IMR-90 (cell line): Measurements from ENCODE around the gene POU2F1. TPM values are rescaled to one million over a fixed set of nuclear protein-coding genes. Genes with fewer than 3 reads are reported as not detected.

ENCODE experiments used
- ATAC-seq: fragments of 200-7000 bp; cut with Tn5 transposase; 2 replicates; pipeline ENCODE4 v1.9.1; 2020; ENCODE audit warnings: low read depth, mild to moderate bottlenecking, moderate library complexity
- BruUV-seq: library from RNA; stranded (reverse); fragments of 400-500 nt; replicated peaks from 2 replicates; lab custom pipeline; 2021; lab: Mats Ljungman, UMichigan
- CTCF ChIA-PET: fragments of 300-600 bp; formaldehyde crosslinking; extraction: SDS; loops from one replicate; lab custom pipeline; 2021; ENCODE audit warnings: antibody characterized with exemption; lab: Yijun Ruan, JAX
- POLR2A ChIA-PET: fragments of 300-600 bp; sonication (Branson Sonifier 250); formaldehyde crosslinking; loops from one replicate; lab custom pipeline; 2022; ENCODE audit warnings: antibody characterized with exemption; ENCODE audit not compliant: unreplicated experiment; lab: Charles Lee
- DNase-seq: peaks from one replicate; pipeline ENCODE4 v3.0.0; 2013
- H2AFZ ChIP-seq: replicated peaks from 2 replicates; pipeline ENCODE3; 2013; ENCODE audit warnings: low read length, mild to moderate bottlenecking; ENCODE audit not compliant: poor library complexity
- H2AK5ac ChIP-seq: 2 replicates; pipeline ENCODE4 v1.6.1; 2013; ENCODE audit warnings: low read depth, low read length, inconsistent platforms
- H2AK9ac ChIP-seq: replicated peaks from 2 replicates; pipeline ENCODE3; 2013; ENCODE audit warnings: mild to moderate bottlenecking, low read depth, low read length, moderate library complexity; ENCODE audit not compliant: poor library complexity
- H2BK120ac ChIP-seq: 2 replicates; pipeline ENCODE4 v1.6.1; 2013; ENCODE audit warnings: low read depth, low read length, inconsistent platforms
- H2BK15ac ChIP-seq: 3 replicates; pipeline ENCODE4 v1.6.1; 2013; ENCODE audit warnings: low read depth, low read length, inconsistent platforms
- H2BK20ac ChIP-seq: 2 replicates; pipeline ENCODE4 v1.6.1; 2013; ENCODE audit warnings: low read depth, mild to moderate bottlenecking, inconsistent platforms, low read length, moderate library complexity
- H2BK5ac ChIP-seq: 2 replicates; pipeline ENCODE4 v1.6.1; 2013; ENCODE audit warnings: mild to moderate bottlenecking, low read depth, low read length, inconsistent platforms; ENCODE audit not compliant: poor library complexity, severe bottlenecking
- H3K14ac ChIP-seq: replicated peaks from 2 replicates; pipeline ENCODE4 v1.6.1; 2013; ENCODE audit warnings: low read depth, low read length, inconsistent platforms
- H3K18ac ChIP-seq: 2 replicates; pipeline ENCODE4 v1.6.1; 2013; ENCODE audit warnings: low read depth, low read length, control low read depth
- H3K23ac ChIP-seq: 2 replicates; pipeline ENCODE4 v1.6.1; 2013; ENCODE audit warnings: low read depth, low read length, inconsistent platforms
- H3K27ac ChIP-seq: 2 replicates; pipeline ENCODE4 v1.5.1; 2013; ENCODE audit warnings: mild to moderate bottlenecking, control low read depth, low read length; ENCODE audit not compliant: insufficient read depth
- H3K27me3 ChIP-seq: 2 replicates; pipeline ENCODE4 v1.6.1; 2013; ENCODE audit warnings: low read length; ENCODE audit not compliant: control insufficient read depth, insufficient read depth
- H3K36me3 ChIP-seq: 2 replicates; pipeline ENCODE4 v1.6.1; 2013; ENCODE audit warnings: low read length, mixed read lengths; ENCODE audit not compliant: control insufficient read depth, insufficient read depth
- H3K4ac ChIP-seq: 2 replicates; pipeline ENCODE4 v1.6.1; 2013; ENCODE audit warnings: low read depth, low read length, inconsistent platforms
- H3K4me1 ChIP-seq: 2 replicates; pipeline ENCODE4 v1.6.1; 2013; ENCODE audit warnings: low read length, mixed read lengths; ENCODE audit not compliant: control insufficient read depth, insufficient read depth
- H3K4me2 ChIP-seq: 2 replicates; pipeline ENCODE4 v1.6.1; 2013; ENCODE audit warnings: low read depth, mild to moderate bottlenecking, control low read depth, low read length, moderate library complexity
- H3K4me3 ChIP-seq: 2 replicates; pipeline ENCODE4 v1.5.1; 2013; ENCODE audit warnings: low read depth, mild to moderate bottlenecking, control low read depth, low read length, moderate library complexity; ENCODE audit not compliant: insufficient read depth
- H3K56ac ChIP-seq: 2 replicates; pipeline ENCODE4 v1.6.1; 2013; ENCODE audit warnings: low read length, inconsistent platforms; ENCODE audit not compliant: insufficient read depth; ENCODE audit errors: extremely low read depth
- H3K79me1 ChIP-seq, 2 experiments: 2 replicates each; pipeline ENCODE4 v1.6.1; 2013; ENCODE audit warnings: low read length in 2 of 2, inconsistent platforms in 1 of 2, low read depth in 1 of 2
- H3K9ac ChIP-seq: 2 replicates; pipeline ENCODE4 v1.6.1; 2013; ENCODE audit warnings: low read depth, low read length, control low read depth
- H3K9me1 ChIP-seq: 2 replicates; pipeline ENCODE4 v1.6.1; 2013; ENCODE audit warnings: low read length, inconsistent platforms; ENCODE audit not compliant: insufficient read depth
- H3K9me3 ChIP-seq: 2 replicates; pipeline ENCODE4 v1.6.1; 2013; ENCODE audit warnings: low read length; ENCODE audit not compliant: control insufficient read depth, insufficient read depth
- H4K20me1 ChIP-seq: 2 replicates; pipeline ENCODE4 v1.6.1; 2013; ENCODE audit warnings: low read length, inconsistent platforms; ENCODE audit not compliant: insufficient read depth
- H4K5ac ChIP-seq: 2 replicates; pipeline ENCODE4 v1.6.1; 2013; ENCODE audit warnings: mild to moderate bottlenecking, low read depth, low read length, control low read depth
- H4K8ac ChIP-seq, 2 experiments: 2 replicates each; pipeline ENCODE4 v1.6.1; 2013; ENCODE audit warnings: low read depth in 2 of 2, low read length in 2 of 2, control low read depth in 1 of 2, inconsistent platforms in 1 of 2
- H4K91ac ChIP-seq: 2 replicates; pipeline ENCODE4 v1.6.1; 2013; ENCODE audit warnings: low read depth, low read length, inconsistent platforms; ENCODE audit not compliant: insufficient read depth
- BHLHE40 ChIP-seq: fragments of 150-350 bp; IDR thresholded peaks from 2 replicates; pipeline ENCODE4 v1.6.1; 2016; ENCODE audit warnings: mild to moderate bottlenecking, low read depth, low read length
- CEBPB ChIP-seq: IDR thresholded peaks from 2 replicates; pipeline ENCODE4 v1.6.1; 2012; ENCODE audit warnings: low read depth, low read length, improper control_type of control experiment
- CHD1 ChIP-seq: IDR thresholded peaks from 2 replicates; pipeline ENCODE4 v1.6.1; 2012; ENCODE audit warnings: low read depth, low read length, improper control_type of control experiment
- FOS ChIP-seq: fragments of 150-350 bp; IDR thresholded peaks from 2 replicates; pipeline ENCODE4 v1.6.1; 2016; ENCODE audit warnings: low read depth, low read length
- MAFK ChIP-seq: IDR thresholded peaks from 2 replicates; pipeline ENCODE4 v1.6.1; 2012; ENCODE audit warnings: low read depth, low read length, improper control_type of control experiment
- MAZ ChIP-seq: IDR thresholded peaks from 2 replicates; pipeline ENCODE4 v1.6.1; 2012; ENCODE audit warnings: low read depth, mild to moderate bottlenecking, low read length, improper control_type of control experiment, moderate library complexity, borderline replicate concordance
- MXI1 ChIP-seq: IDR thresholded peaks from 2 replicates; pipeline ENCODE4 v1.6.1; 2012; ENCODE audit warnings: low read depth, mild to moderate bottlenecking, low read length, moderate library complexity, borderline replicate concordance
- NFE2L2 ChIP-seq: fragments of 150-350 bp; IDR thresholded peaks from 2 replicates; pipeline ENCODE4 v1.6.1; 2016; ENCODE audit warnings: low read depth, mild to moderate bottlenecking, low read length
- POLR2A ChIP-seq: IDR thresholded peaks from 2 replicates; pipeline ENCODE4 v1.6.1; 2012; ENCODE audit warnings: mild to moderate bottlenecking, low read depth, low read length
- RAD21 ChIP-seq: IDR thresholded peaks from 2 replicates; pipeline ENCODE4 v1.6.1; 2012; ENCODE audit warnings: low read length, improper control_type of control experiment
- SMC3 ChIP-seq: fragments of 150-350 bp; IDR thresholded peaks from 2 replicates; pipeline ENCODE4 v1.6.1; 2016; ENCODE audit warnings: low read depth, mild to moderate bottlenecking, antibody characterized with exemption, low read length, moderate library complexity
- WGBS, 2 experiments: methylation state at CpG; one replicate each; pipeline versions ENCODE4 v1.1.5 to v1.1.7; 2013; ENCODE audit warnings: missing lambda C conversion rate in 2 of 2; ENCODE audit not compliant: insufficient read length in 1 of 2; ENCODE audit errors: extremely low coverage in 2 of 2; 5-methylcytosine and 5-hydroxymethylcytosine counted together
- dilution Hi-C: fragments of 300-500 bp; cut with HindIII; formaldehyde crosslinking; loops from one replicate; pipeline ENCODE4 v1.14.3; 2018; ENCODE audit warnings: low sequenced_read_pairs; ENCODE audit not compliant: unreplicated experiment
- in situ Hi-C: fragments of 300-500 bp; cut with MboI; formaldehyde crosslinking; loops from 3 replicates; pipeline ENCODE4 v1.14.3; 2019; ENCODE audit warnings: low sequenced_read_pairs, inconsistent platforms, mixed read lengths
- intact Hi-C: fragments of 100-400 bp; cut with micrococcal nuclease; formaldehyde crosslinking; loops from 2 replicates; pipeline ENCODE4 v1.10.0; 2022
- polyA plus RNA-seq, 3 experiments: library from polyadenylated mRNA; depleted of rRNA; stranded (reverse); fragments of >200 nt; gene quantifications; 2 replicates each; pipeline ENCODE4 v1.2.3, GENCODE V29; 2012; ENCODE audit warnings: low replicate concordance in 1 of 3
- total RNA-seq: library from RNA; depleted of rRNA; stranded (reverse); fragments of >200 nt; gene quantifications from 2 replicates; pipeline ENCODE4 v1.2.3, GENCODE V29; 2012
- TF ChIP-seq, protein P1 (sequence below): conservative IDR thresholded peaks from 2 replicates; pipeline ENCODE4 v1.5.1; 2012; ENCODE audit warnings: mild to moderate bottlenecking, low read depth, low read length, improper control_type of control experiment
- TF ChIP-seq, protein P2 (sequence below): fragments of 150-350 bp; IDR thresholded peaks from 2 replicates; pipeline ENCODE4 v1.6.1; 2016; ENCODE audit warnings: low read depth, mild to moderate bottlenecking, low read length, moderate library complexity, borderline replicate concordance
- TF ChIP-seq, protein P3 (sequence below): fragments of 150-350 bp; IDR thresholded peaks from 2 replicates; pipeline ENCODE4 v1.6.1; 2017; ENCODE audit warnings: mild to moderate bottlenecking, antibody characterized with exemption, low read length, low read depth

POU2F1 gene
- total and polyA plus RNA-seq, 2 of the 4 experiments (the other 2 are of a cell fraction): 1.2 to 3.4 TPM

DNA sequence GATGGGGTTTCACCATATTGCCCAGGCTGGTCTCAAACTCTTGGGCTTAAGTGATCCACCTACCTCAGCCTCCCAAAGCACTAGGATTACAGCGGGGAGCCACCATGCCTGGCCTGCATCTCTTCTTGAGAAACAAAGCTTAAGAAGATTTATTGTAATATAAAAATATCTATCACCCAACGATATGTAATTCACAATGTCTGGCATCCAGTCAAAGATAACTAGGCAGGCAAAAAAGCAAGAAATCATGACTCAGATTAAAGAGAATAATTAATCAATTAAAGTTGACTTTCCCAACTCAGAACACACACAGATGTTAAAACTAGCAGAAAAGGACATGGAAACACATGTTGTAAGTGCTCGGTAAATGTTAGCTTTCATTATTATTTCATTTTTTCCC is 26.5 kb upstream of the POU2F1 start:
- intact Hi-C loops: no loop called here
- Histone ChIP-seq H3K4me2 (no peak overlapping the region), H3K4me3 (no peak overlapping the region), H4K8ac (no peak overlapping the region), H3K9ac (no peak overlapping the region), H2BK20ac (no peak overlapping the region), H2AK9ac (no peak overlapping the region), H2BK5ac (no peak overlapping the region), H3K9me3 (no peaks in the 10 kb centered on the region), H3K9me1 (no peaks in the 10 kb centered on the region), H2BK120ac (no peak overlapping the region), H3K56ac (no peak overlapping the region), H3K14ac (no peak overlapping the region), H3K79me1 (no peaks in the 10 kb centered on the region), H3K27ac (no peak overlapping the region), H3K18ac (no peak overlapping the region), H4K91ac (no peak overlapping the region), H3K36me3 (no peaks in the 10 kb centered on the region), H3K27me3 (peaks cover 5% of the 10 kb centered on the region), H3K4ac (no peak overlapping the region), H3K4me1 (no peaks in the 10 kb centered on the region), H2BK15ac (no peak overlapping the region), H4K5ac (no peak overlapping the region), H2AK5ac (no peak overlapping the region), H4K20me1 (no peaks in the 10 kb centered on the region), H2AFZ (no peak overlapping the region), H3K23ac (no peak overlapping the region)
- WGBS, 2 experiments: no CpG with 5 or more reads among the region's 3 CpGs
- ChIA-PET CTCF (no interaction called here), POLR2A (no interaction called here)
- in situ Hi-C loops: no loop called here
- no TSS peak for BruUV-seq
- no peak for TF ChIP-seq MXI1
- TF ChIP-seq, protein P1, sequence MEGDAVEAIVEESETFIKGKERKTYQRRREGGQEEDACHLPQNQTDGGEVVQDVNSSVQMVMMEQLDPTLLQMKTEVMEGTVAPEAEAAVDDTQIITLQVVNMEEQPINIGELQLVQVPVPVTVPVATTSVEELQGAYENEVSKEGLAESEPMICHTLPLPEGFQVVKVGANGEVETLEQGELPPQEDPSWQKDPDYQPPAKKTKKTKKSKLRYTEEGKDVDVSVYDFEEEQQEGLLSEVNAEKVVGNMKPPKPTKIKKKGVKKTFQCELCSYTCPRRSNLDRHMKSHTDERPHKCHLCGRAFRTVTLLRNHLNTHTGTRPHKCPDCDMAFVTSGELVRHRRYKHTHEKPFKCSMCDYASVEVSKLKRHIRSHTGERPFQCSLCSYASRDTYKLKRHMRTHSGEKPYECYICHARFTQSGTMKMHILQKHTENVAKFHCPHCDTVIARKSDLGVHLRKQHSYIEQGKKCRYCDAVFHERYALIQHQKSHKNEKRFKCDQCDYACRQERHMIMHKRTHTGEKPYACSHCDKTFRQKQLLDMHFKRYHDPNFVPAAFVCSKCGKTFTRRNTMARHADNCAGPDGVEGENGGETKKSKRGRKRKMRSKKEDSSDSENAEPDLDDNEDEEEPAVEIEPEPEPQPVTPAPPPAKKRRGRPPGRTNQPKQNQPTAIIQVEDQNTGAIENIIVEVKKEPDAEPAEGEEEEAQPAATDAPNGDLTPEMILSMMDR: no peak
- no peak for TF ChIP-seq MAFK
- TF ChIP-seq RAD21: no peak
- TF ChIP-seq, protein P2, sequence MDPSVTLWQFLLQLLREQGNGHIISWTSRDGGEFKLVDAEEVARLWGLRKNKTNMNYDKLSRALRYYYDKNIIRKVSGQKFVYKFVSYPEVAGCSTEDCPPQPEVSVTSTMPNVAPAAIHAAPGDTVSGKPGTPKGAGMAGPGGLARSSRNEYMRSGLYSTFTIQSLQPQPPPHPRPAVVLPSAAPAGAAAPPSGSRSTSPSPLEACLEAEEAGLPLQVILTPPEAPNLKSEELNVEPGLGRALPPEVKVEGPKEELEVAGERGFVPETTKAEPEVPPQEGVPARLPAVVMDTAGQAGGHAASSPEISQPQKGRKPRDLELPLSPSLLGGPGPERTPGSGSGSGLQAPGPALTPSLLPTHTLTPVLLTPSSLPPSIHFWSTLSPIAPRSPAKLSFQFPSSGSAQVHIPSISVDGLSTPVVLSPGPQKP: no peak
- TF ChIP-seq MAZ: no peak
- no peak for TF ChIP-seq CHD1
- TF ChIP-seq BHLHE40: no peak
- TF ChIP-seq SMC3: no peak
- TF ChIP-seq, protein P3, sequence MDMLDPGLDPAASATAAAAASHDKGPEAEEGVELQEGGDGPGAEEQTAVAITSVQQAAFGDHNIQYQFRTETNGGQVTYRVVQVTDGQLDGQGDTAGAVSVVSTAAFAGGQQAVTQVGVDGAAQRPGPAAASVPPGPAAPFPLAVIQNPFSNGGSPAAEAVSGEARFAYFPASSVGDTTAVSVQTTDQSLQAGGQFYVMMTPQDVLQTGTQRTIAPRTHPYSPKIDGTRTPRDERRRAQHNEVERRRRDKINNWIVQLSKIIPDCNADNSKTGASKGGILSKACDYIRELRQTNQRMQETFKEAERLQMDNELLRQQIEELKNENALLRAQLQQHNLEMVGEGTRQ: no peak
- TF ChIP-seq CEBPB: no peak
- no peak for TF ChIP-seq FOS
- no peak for TF ChIP-seq POLR2A
- no peak for TF ChIP-seq NFE2L2
- ATAC-seq (no peak), DNase-seq (no peak)
- dilution Hi-C loops: no loop called here
